T-helper 2 cell (primary cell): ENCODE measurements around the gene OR2A42.
"Not testable (repeated sequence)": the region's sequence is repeated elsewhere in the genome, so short reads cannot be mapped to it uniquely, and the experiment has no call there.

Source experiments
- DNase-seq, 5 experiments: peaks; one replicate each; pipeline versions ENCODE4 v3.0.0 to v3.0.0-alpha.2; 2012 to 2022

Gene OR2A42

GRCh38 chr7:144220531-144220930, 18.9 kb downstream of the OR2A42 start:
- not testable (repeated sequence) for DNase-seq

DNA sequence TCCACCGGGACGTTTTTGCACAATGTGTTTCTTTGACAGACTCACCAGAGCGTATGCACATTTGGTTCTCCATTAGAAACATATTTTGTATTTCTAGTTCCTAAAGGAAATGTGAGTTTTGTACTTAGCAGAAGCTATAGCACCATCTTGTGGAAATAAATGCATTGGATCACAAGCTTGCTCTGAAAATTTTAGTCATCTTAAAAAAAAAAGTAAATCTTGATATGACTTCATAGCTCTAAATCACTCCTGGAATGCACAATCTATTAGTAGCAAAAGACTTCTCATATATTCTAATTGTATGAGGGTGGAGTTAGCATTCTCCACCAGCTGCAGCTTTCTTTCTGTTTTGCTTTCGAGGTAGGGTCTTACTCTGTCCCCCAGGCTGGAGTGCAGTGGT, 20.3 kb downstream of the OR2A42 start:
- not testable (repeated sequence) for DNase-seq

DNA sequence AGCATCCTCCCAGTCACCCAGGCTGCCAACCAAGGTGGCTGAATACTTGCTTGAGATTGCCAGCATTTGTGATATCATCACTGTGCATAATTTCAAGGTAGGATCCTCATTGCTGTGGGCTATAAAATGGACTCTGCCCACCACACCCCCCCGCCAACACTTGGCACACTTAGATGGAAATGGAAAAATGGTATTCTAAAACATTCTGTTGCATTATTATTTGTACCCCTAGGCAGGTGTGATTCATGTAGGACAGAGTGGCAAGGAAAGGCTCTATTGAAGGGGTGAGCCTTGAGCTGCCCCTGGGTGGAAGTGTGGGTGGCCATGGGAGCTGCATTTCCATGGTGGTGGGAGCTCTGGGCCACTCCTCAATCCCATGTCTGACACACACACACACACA, 20.8 kb downstream of the OR2A42 start:
- not testable (repeated sequence) for DNase-seq

DNA sequence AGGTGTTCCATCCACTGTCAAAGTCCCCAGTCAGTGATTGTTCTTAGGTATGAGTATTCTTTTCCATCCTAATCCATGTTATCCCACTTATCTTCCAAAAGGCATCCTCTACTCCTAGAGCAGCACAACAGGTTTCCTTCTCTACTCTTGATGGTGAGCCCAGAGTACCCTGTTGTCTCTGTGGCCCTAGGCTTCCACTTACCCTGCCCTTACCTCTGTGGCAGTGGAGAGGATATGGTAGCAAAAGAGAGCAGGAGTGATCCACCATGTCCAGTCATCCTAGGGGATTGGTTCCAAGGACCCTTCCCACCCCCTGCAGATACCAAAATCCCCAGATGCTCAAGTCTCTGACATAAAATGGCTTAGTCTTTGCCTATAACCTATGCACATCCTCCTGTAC, 22.2 kb downstream of the OR2A42 start:
- not testable (repeated sequence) for DNase-seq

DNA sequence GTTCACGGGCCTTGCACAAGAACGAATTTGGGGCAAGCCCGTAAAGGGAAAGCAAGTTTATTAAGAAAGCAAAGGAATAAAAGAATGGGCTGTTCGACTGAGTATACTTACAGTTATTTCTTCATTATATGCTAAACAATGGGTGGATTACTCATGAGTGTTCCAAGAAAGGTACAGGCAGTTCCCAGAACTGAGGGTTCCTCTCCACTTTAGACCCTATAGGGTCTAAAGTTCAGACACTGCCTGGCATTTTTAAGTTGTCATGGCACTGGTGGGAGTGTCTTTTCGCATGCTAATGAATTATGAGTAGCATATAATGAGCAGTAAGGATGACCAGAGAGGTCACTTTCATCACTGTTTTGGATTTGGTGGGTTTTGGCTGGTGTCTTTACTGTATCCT, 34.1 kb downstream of the OR2A42 start:
- not testable (repeated sequence) for DNase-seq

DNA sequence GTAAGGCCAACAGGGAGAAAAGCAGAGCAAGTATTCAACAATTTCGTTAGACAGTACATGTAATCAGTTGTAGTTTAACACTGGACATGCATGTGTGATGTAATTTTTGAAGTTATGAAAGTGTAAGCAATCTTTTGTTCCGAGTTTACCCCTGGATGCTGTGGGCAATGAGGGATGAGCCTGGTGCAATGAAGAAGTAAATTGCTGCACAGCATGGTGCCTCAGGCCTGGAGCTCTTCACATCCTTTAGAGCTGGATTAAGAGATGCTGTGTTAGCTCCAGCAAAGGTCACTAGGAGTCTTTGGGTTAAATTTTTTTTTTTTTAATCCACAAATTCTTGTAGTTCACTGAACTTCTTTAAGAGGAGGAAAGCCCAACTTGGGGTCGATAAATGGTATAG, 36.3 kb downstream of the OR2A42 start:
- not testable (repeated sequence) for DNase-seq

GRCh38 chr7:144201978-144202377, 37.4 kb downstream of the OR2A42 start:
- not testable (repeated sequence) for DNase-seq

- not testable (repeated sequence) for DNase-seq
Observed at GRCh38 chr7:144198934-144199333, 40.5 kb downstream of the OR2A42 start.

GRCh38 chr7:144195212-144195872, 44.1 kb downstream of the OR2A42 start, which contains the start of gene ARHGEF35:
Gene ARHGEF35, minus strand, starts transcription at chr7:144195833. Its CDS starts 7,450 bp downstream, at chr7:144188383.
- peak in 1 of 5 experiments; percentile 13 for DNase-seq

- DNase-seq: not testable (repeated sequence)
Observed at GRCh38 chr7:144194453-144194852, 45.0 kb downstream of the OR2A42 start.

- not testable (repeated sequence) for DNase-seq
Observed at GRCh38 chr7:144193782-144194181, 45.6 kb downstream of the OR2A42 start.

- not testable (repeated sequence) for DNase-seq
Observed at GRCh38 chr7:144188578-144189171, 50.7 kb downstream of the OR2A42 start.

- not testable (repeated sequence) for DNase-seq
Observed at GRCh38 chr7:144187848-144188247, 51.6 kb downstream of the OR2A42 start.

GRCh38 chr7:144183166-144183565, 56.2 kb downstream of the OR2A42 start, which contains the start of gene CTAGE4:
Gene CTAGE4, plus strand, starts transcription at chr7:144183466. Its CDS starts 38 bp downstream, at chr7:144183504.
- not testable (repeated sequence) for DNase-seq

DNA sequence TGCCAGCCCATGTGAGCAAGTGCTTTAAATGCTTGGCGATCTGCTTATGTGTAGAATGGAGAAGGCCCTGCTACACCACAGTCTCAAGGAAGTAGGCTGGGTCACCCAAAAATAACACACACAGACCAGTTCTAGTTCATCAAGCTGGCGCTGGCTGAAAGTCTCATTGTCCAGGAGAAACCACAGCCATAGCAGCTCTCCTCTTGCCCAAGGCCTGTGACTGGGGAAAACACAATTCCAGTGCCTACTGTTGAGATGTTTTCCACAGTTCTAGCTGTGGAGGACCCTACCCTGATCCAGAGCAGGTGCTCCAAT, 60.3 kb downstream of the OR2A42 start:
- not testable (repeated sequence) for DNase-seq

DNA sequence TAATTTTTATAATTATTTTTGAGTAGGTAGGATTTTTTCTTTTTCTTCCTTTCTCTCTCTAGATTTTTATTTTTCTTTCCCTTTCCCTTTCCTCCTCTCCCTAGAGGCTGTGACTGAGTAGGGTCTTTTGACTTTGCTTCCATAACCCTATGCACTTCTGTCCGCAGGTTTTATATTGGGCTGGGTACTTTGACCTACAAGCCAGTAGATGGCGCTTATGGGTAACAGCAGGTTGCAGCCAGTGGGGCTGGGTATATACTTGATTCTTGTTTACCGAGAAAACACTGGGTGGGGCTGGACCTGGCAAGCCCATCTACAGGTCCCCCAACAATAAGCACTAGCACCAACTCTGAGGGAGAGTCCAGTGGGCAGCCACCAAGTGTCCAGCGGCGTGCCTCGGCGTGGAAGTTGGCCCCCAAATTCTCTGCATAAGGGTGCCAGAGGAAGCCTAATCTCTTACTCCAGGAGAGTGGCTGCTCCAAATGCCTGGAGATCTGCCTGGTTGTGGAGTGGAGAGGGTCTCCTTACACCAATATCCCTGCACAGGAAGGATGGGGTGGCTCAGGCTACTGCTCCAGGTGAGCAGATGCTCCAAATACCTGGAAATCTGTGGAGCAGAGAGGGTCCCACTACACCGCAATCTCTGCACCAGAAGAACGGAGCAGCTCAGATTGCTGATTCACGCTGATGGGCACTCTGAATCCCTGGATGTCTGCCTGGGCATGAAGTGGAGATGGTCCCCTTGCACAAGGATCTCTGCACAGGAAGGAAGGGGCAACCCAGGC, 60.8 kb downstream of the OR2A42 start:
- DNase-seq: peak in 3 of 5 experiments; percentile 8 to 53 (median 10)
